ENCODE data around the gene PLPP3.

The PLPP3 gene

GRCh38 chr1:56507925-56508522, 71.3 kb downstream of the PLPP3 start:
- POLR2A ChIA-PET = no interaction called here
- H3K27ac ChIP-seq (ENCODE audit: extremely low read depth, low read depth, low read length) = no peak overlapping the region
- H3K4me3 ChIP-seq (ENCODE audit: low read depth, low read length) = no peak overlapping the region
- TF ChIP-seq ZNF266 (tag by site-specific recombination; IDR thresholded peaks at IDR 0.05; ENCODE audit: low read depth) = no peak
- TF ChIP-seq ZNF341 (tag by site-specific recombination; IDR thresholded peaks at IDR 0.05; ENCODE audit: low read depth) = no peak
- no peak for TF ChIP-seq FEZF1 (tag by site-specific recombination; IDR thresholded peaks at IDR 0.05)
- no peak for TF ChIP-seq ZNF830 (tag by site-specific recombination; IDR thresholded peaks at IDR 0.05; ENCODE audit: low read depth)
- no peak for TF ChIP-seq PRDM10 (tag by site-specific recombination; IDR thresholded peaks at IDR 0.05)
- TF ChIP-seq ZFHX2 (tag by site-specific recombination; conservative IDR thresholded peaks at IDR 0.05) = no peak
- no peak for TF ChIP-seq ZNF791 (tag by site-specific recombination; IDR thresholded peaks at IDR 0.05)
- no peak for TF ChIP-seq ZBTB1 (tag by site-specific recombination; IDR thresholded peaks at IDR 0.05)
- TF ChIP-seq ZNF596 (tag by site-specific recombination; IDR thresholded peaks at IDR 0.05) = no peak
- no peak for TF ChIP-seq ZNF623 (tag by site-specific recombination; IDR thresholded peaks at IDR 0.05)
- no peak for TF ChIP-seq ZNF580 (tag by site-specific recombination; IDR thresholded peaks at IDR 0.05)
- TF ChIP-seq ZNF571 (tag by site-specific recombination; IDR thresholded peaks at IDR 0.05) = no peak
- no peak for TF ChIP-seq ZNF629 (tag by site-specific recombination; IDR thresholded peaks at IDR 0.05)
- no peak for TF ChIP-seq ZBTB7A (tag by site-specific recombination; IDR thresholded peaks at IDR 0.05; ENCODE audit: low read depth)
- TF ChIP-seq ZNF335 (tag by site-specific recombination; conservative IDR thresholded peaks at IDR 0.05) = no peak
- no peak for TF ChIP-seq ZNF529 (tag by site-specific recombination; IDR thresholded peaks at IDR 0.05; ENCODE audit: insufficient replicate concordance)
- no peak for TF ChIP-seq ZNF23 (tag by site-specific recombination; IDR thresholded peaks at IDR 0.05; ENCODE audit: borderline replicate concordance)
- no peak for TF ChIP-seq ZNF48 (tag by site-specific recombination; IDR thresholded peaks at IDR 0.05)
- no peak for TF ChIP-seq AEBP2 (tag by site-specific recombination; IDR thresholded peaks at IDR 0.05; ENCODE audit: borderline replicate concordance)
- CTCF ChIA-PET = no interaction called here
- peaks cover 0 to 75% of the 10 kb centered on the region in 2 experiments; a peak in 2 of 3 replicates for H3K36me3 ChIP-seq (ENCODE audit: control insufficient read depth in 2 of 2, insufficient read depth in 1 of 2, low read length in 2 of 2)
- no peaks in the 10 kb centered on the region for H3K4me1 ChIP-seq (ENCODE audit: control insufficient read depth, insufficient read depth, low read length)
- H3K9me3 ChIP-seq (ENCODE audit: control insufficient read depth, insufficient read depth, low read depth, low read length) = no peaks in the 10 kb centered on the region

GRCh38 chr1:56506951-56507491, 72.3 kb downstream of the PLPP3 start:
- TF ChIP-seq TRIM28 (IDR thresholded peaks at IDR 0.05; ENCODE audit: borderline replicate concordance, low read length) (no peak), ZNF10 (tag by site-specific recombination; IDR thresholded peaks at IDR 0.05) (no peak), ZNF16 (tag by site-specific recombination; IDR thresholded peaks at IDR 0.05; ENCODE audit: low read depth) (no peak), ZNF837 (tag by site-specific recombination; IDR thresholded peaks at IDR 0.05) (no peak)
- ChIA-PET POLR2A (no interaction called here), CTCF (no interaction called here)
- Histone ChIP-seq H3K27ac (ENCODE audit: extremely low read depth, low read depth, low read length) (no peak overlapping the region), H3K9me3 (ENCODE audit: control insufficient read depth, insufficient read depth, low read depth, low read length) (no peaks in the 10 kb centered on the region), H3K4me3 (ENCODE audit: low read depth, low read length) (no peak overlapping the region), H3K36me3 (ENCODE audit: control insufficient read depth in 2 of 2, insufficient read depth in 1 of 2, low read length in 2 of 2) (peaks cover 0 to 73% of the 10 kb centered on the region in 2 experiments; a peak in 2 of 3 replicates), H3K4me1 (ENCODE audit: control insufficient read depth, insufficient read depth, low read length) (no peaks in the 10 kb centered on the region)

Measured in HEK293 (cell line).